MCF 10A (cell line): ENCODE results near the gene EMILIN3. TPM values are rescaled to one million over a fixed set of nuclear protein-coding genes. Genes with fewer than 3 reads are reported as not detected.

ENCODE experiments used
- BruUV-seq: library from RNA; stranded (reverse); fragments of 400-500 nt; replicated peaks from 2 replicates; lab custom pipeline; 2021; lab: Mats Ljungman, UMichigan
- CTCF ChIA-PET: fragments of 300-600 bp; sonication (Branson Sonifier 250); formaldehyde crosslinking; extraction: SDS; loops from one replicate; lab custom pipeline; 2021; ENCODE audit warnings: antibody characterized with exemption, inconsistent platforms; lab: Yijun Ruan, JAX
- POLR2A ChIA-PET: fragments of 300-600, 350-650 bp; sonication (Branson Sonifier 250); formaldehyde crosslinking; extraction: SDS; loops from one replicate; lab custom pipeline; 2020; ENCODE audit warnings: antibody characterized with exemption, inconsistent platforms; lab: Yijun Ruan, JAX
- DNase-seq: peaks from one replicate; pipeline ENCODE4 v3.0.0-alpha.2; 2018; ENCODE audit not compliant: unreplicated experiment
- H3K27ac Mint-ChIP-seq: one replicate; pipeline ENCODE4 v1.8.0; 2022; ENCODE audit warnings: mild to moderate bottlenecking, low read depth, mixed read lengths; ENCODE audit not compliant: unreplicated experiment
- H3K27me3 Mint-ChIP-seq: one replicate; pipeline ENCODE4 v1.8.0; 2022; ENCODE audit warnings: mixed read lengths; ENCODE audit not compliant: insufficient read depth, unreplicated experiment
- H3K36me3 Mint-ChIP-seq: one replicate; pipeline ENCODE4 v1.8.0; 2022; ENCODE audit warnings: mild to moderate bottlenecking, moderate library complexity, mixed read lengths; ENCODE audit not compliant: insufficient read depth, unreplicated experiment
- H3K4me1 Mint-ChIP-seq: one replicate; pipeline ENCODE4 v1.8.0; 2022; ENCODE audit warnings: mixed read lengths; ENCODE audit not compliant: insufficient read depth, unreplicated experiment
- H3K4me3 Mint-ChIP-seq: one replicate; pipeline ENCODE4 v1.8.0; 2022; ENCODE audit warnings: mild to moderate bottlenecking, moderate library complexity, mixed read lengths; ENCODE audit not compliant: unreplicated experiment
- H3K9me3 Mint-ChIP-seq: one replicate; pipeline ENCODE4 v1.8.0; 2022; ENCODE audit warnings: mixed read lengths; ENCODE audit not compliant: unreplicated experiment
- intact Hi-C: fragments of 100-400 bp; cut with micrococcal nuclease; formaldehyde crosslinking; loops from 2 replicates; pipeline ENCODE4 v1.14.1; 2022
- total RNA-seq: library from RNA; stranded (reverse); gene quantifications from 2 replicates; pipeline ENCODE4 v1.2.3, GENCODE V29; 2022
- TF ChIP-seq, protein P1 (sequence below): fragments of 200-600 bp; IDR thresholded peaks from one replicate; pipeline ENCODE4 v1.8.0; 2022; ENCODE audit warnings: antibody characterized with exemption, mild to moderate bottlenecking; ENCODE audit not compliant: unreplicated experiment

EMILIN3 gene
- total RNA-seq, 1 experiment from 2014 or later = not detected

DNA sequence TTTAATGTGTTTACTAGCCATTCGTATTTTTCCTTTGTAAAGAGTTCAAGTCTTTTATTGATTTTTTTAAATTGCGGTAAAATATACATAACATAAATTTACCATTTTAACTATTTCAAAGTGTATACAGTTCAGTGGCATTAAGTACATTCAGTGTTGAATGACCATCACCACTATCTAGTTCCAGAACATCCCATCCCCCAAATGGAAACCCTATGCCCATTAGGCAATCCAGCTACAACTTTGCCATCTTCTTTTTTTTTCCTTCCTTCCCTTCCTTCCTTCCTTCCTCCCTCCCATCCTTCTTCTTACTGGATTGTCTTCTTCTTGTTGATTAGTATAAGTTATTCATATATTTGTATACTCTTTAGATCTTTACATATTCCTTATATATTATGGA, 17.4 kb downstream of the EMILIN3 start:
- intact Hi-C loops = no loop called here
- CTCF ChIA-PET = interaction anchor here (1.3 to 3.3 kb wide), 3 partner anchors 8 to 62 kb away, joined by 6 to 20 read pairs (median 7); partner anchors contain the start of gene LPIN3
- peak overlapping the region; percentile 36 for H3K27ac Mint-ChIP-seq
- POLR2A ChIA-PET = interaction anchor here (0.6 kb wide), 1 partner anchor 114 kb away, joined by 3 read pairs; no protein-coding TSS in a partner anchor
- no peaks in the 10 kb centered on the region for H3K27me3 Mint-ChIP-seq
- TF ChIP-seq, protein P1, sequence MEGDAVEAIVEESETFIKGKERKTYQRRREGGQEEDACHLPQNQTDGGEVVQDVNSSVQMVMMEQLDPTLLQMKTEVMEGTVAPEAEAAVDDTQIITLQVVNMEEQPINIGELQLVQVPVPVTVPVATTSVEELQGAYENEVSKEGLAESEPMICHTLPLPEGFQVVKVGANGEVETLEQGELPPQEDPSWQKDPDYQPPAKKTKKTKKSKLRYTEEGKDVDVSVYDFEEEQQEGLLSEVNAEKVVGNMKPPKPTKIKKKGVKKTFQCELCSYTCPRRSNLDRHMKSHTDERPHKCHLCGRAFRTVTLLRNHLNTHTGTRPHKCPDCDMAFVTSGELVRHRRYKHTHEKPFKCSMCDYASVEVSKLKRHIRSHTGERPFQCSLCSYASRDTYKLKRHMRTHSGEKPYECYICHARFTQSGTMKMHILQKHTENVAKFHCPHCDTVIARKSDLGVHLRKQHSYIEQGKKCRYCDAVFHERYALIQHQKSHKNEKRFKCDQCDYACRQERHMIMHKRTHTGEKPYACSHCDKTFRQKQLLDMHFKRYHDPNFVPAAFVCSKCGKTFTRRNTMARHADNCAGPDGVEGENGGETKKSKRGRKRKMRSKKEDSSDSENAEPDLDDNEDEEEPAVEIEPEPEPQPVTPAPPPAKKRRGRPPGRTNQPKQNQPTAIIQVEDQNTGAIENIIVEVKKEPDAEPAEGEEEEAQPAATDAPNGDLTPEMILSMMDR = no peak
- H3K9me3 Mint-ChIP-seq = no peaks in the 10 kb centered on the region
- peaks cover 28% of the 10 kb centered on the region for H3K36me3 Mint-ChIP-seq
- H3K4me3 Mint-ChIP-seq = no peak overlapping the region
- BruUV-seq = no TSS peak
- no peak for DNase-seq
- no peaks in the 10 kb centered on the region for H3K4me1 Mint-ChIP-seq

DNA sequence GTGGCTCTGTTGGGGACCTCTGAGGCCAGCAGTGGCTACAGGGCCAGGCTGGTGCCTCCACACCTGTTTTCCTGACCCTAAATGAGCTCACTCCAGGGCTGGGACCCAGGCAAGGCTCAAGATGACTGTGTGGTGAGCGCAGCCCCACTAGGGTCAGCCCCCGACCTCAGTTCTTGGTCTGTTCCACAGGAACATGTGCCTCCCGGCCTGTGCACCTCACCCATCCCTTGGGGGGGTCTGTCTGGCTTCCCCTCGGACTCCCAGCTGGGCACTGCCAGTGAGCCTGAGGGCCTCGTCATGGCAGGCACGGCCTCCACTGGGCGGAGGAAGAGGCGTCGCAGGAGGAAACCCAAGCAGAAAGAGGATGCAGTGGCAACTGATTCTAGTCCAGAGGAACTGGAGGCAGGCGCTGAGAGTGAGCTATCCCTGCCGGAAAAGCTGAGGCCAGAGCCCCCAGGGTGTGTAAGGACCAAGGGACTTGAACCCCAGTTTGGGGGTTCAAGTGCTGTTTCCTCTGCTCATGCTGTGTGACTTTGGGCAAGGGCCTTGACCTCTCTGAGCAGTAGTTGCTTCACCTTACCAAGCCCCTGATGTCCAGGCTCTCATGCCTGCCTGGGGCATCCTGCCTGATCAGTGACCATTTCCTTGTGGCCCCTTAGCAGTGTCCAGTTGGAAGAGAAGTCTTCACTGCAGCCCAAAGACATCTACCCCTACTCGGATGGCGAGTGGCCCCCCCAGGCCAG, 18.0 kb downstream of the EMILIN3 start:
- H3K36me3 Mint-ChIP-seq = peaks cover 28% of the 10 kb centered on the region
- no peak for DNase-seq
- peaks cover under 1% of the 10 kb centered on the region for H3K4me1 Mint-ChIP-seq
- H3K27ac Mint-ChIP-seq = no peak overlapping the region
- CTCF ChIA-PET = interaction anchor here (0.6 to 3.3 kb wide), 4 partner anchors 8 to 203 kb away, joined by 3 to 20 read pairs (median 6); partner anchors contain the start of gene LPIN3
- no peaks in the 10 kb centered on the region for H3K27me3 Mint-ChIP-seq
- TF ChIP-seq, protein P1 = no peak
- intact Hi-C loops = no loop called here
- POLR2A ChIA-PET = no interaction called here
- BruUV-seq = no TSS peak
- H3K4me3 Mint-ChIP-seq = no peak overlapping the region
- no peaks in the 10 kb centered on the region for H3K9me3 Mint-ChIP-seq

DNA sequence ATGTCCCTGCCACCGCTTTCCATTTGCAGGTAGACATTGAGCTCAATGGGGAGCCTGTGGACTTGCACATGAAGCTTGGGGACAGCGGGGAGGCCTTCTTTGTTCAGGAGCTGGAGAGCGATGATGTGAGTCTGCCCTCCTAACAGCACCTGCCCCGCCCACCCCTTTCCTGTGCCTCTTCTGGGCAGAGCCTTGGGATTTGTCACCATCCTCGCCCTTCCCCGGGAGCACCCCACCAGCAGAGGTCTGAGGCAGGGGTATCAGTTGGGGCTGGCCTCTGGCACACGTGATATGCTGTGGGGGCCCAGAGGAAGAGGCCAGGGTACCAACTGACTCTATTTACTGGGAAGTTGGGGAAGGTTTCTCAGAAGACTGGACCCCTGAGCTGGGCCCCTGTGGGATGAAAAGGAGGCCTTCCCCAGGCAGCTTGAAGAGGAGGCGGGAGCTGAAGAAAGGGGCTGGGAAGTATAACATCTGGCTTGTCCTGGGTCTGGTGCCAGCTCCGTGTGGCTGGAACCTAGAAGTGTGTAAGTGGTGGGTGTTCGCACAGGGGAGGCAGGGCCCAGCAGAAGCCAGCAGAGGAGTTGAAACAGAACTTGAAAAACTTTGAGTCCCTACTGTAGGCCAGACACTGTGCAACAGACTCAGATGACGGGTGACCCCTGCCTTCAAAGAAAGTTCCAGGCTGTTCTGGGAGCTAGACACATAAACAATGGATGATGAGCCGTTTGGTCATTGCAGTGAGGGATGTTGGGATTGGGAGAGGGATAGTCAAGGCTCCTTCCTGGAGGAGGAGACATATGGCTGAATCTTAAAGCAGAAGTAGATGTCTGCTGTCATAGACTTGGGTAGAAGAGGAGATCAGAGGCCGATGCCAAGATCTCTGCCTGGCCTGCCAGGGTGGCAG, 18.8 kb downstream of the EMILIN3 start:
- ChIA-PET POLR2A (no interaction called here), CTCF (interaction anchor here (0.5 to 1.3 kb wide), 5 partner anchors 8 to 202 kb away, joined by 3 to 7 read pairs (median 4); no protein-coding TSS in a partner anchor)
- intact Hi-C loops = no loop called here
- no peak overlapping the region for H3K27ac Mint-ChIP-seq
- H3K4me3 Mint-ChIP-seq = no peak overlapping the region
- no peaks in the 10 kb centered on the region for H3K9me3 Mint-ChIP-seq
- H3K4me1 Mint-ChIP-seq = peaks cover 6% of the 10 kb centered on the region
- TF ChIP-seq, protein P1 = no peak
- DNase-seq = no peak
- no peaks in the 10 kb centered on the region for H3K27me3 Mint-ChIP-seq
- BruUV-seq = no TSS peak
- peaks cover 28% of the 10 kb centered on the region for H3K36me3 Mint-ChIP-seq

DNA sequence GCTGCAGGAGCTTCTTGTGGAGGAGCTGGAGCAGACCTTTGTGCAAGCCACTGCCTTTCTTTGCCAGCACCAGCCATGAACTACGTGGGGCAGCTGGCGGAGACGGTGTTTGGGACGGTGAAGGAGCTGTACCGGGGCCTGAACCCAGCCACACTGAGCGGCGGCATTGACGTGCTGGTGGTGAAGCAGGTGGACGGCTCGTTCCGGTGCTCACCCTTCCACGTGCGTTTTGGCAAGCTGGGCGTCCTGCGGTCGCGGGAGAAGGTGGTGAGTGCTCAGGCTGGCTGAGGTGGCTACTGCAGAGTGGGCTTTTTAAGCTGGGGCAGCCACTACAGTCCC, 20.9 kb downstream of the EMILIN3 start:
- no peaks in the 10 kb centered on the region for H3K9me3 Mint-ChIP-seq
- DNase-seq = no peak
- BruUV-seq = no TSS peak
- no peak overlapping the region for H3K27ac Mint-ChIP-seq
- POLR2A ChIA-PET = interaction anchor here (1.1 kb wide), 1 partner anchor 170 kb away, joined by 4 read pairs; no protein-coding TSS in a partner anchor
- H3K27me3 Mint-ChIP-seq = no peaks in the 10 kb centered on the region
- intact Hi-C loops = no loop called here
- peaks cover 18% of the 10 kb centered on the region for H3K36me3 Mint-ChIP-seq
- peaks cover 13% of the 10 kb centered on the region for H3K4me1 Mint-ChIP-seq
- TF ChIP-seq, protein P1 = no peak
- H3K4me3 Mint-ChIP-seq = no peak overlapping the region
- CTCF ChIA-PET = interaction anchor here (0.5 to 1.3 kb wide), 3 partner anchors 63 to 210 kb away, joined by 3 to 5 read pairs (median 4); no protein-coding TSS in a partner anchor
